ENCODE data around the gene EEA1.

DNA sequence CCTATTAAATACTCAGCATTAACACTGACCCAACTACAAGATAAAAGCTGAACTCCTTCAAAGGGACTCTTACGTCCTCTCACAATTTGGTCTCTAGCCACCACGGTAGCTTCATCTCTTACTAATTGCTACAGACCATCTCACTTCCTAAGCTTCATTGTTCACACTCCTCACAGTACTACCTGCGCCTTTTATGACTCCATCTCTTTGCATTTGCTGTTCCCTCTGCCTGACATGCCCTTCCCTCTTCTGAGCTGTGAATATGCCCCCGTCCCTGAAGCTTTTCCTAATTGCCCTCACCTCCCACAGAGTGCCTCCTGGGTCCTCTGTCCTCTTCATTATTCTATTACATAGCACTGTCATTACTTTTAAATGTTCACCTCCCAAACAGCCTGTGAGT, 2.5 kb downstream of the EEA1 start:
- no peak for TF ChIP-seq EZH2 (IDR thresholded peaks at IDR 0.05)
- TF ChIP-seq POLR2AphosphoS5 (IDR thresholded peaks at IDR 0.05; ENCODE audit: borderline replicate concordance, low read depth, low read length), result no peak

Data from SK-N-MC (cell line).